HUES6 (cell line): ENCODE measurements around the gene IGSF9B.
A peak's percentile ranks its signal among the peaks of the same experiment; 100 is the strongest.

Experiments used
- H3K27ac ChIP-seq: 2 replicates; pipeline ENCODE4 v1.7.0; 2013; ENCODE audit warnings: low read depth, mild to moderate bottlenecking, low read length, inconsistent platforms
- H3K27me3 ChIP-seq: 2 replicates; pipeline ENCODE4 v1.6.1; 2013; ENCODE audit warnings: low read length; ENCODE audit not compliant: control insufficient read depth, insufficient read depth
- H3K36me3 ChIP-seq: 2 replicates; pipeline ENCODE4 v1.6.1; 2013; ENCODE audit warnings: low read length; ENCODE audit not compliant: control insufficient read depth, insufficient read depth
- H3K4me1 ChIP-seq: 2 replicates; pipeline ENCODE4 v1.6.1; 2013; ENCODE audit warnings: low read length; ENCODE audit not compliant: control insufficient read depth, insufficient read depth
- H3K4me3 ChIP-seq: 2 replicates; pipeline ENCODE4 v1.5.1; 2013; ENCODE audit warnings: low read depth, low read length
- H3K9ac ChIP-seq: one replicate; pipeline ENCODE4 v1.6.1; 2013; ENCODE audit warnings: mild to moderate bottlenecking, low read length
- H3K9me3 ChIP-seq: 2 replicates; pipeline ENCODE4 v1.6.1; 2013; ENCODE audit warnings: low read depth, low read length; ENCODE audit not compliant: control insufficient read depth, insufficient read depth

Gene IGSF9B

DNA sequence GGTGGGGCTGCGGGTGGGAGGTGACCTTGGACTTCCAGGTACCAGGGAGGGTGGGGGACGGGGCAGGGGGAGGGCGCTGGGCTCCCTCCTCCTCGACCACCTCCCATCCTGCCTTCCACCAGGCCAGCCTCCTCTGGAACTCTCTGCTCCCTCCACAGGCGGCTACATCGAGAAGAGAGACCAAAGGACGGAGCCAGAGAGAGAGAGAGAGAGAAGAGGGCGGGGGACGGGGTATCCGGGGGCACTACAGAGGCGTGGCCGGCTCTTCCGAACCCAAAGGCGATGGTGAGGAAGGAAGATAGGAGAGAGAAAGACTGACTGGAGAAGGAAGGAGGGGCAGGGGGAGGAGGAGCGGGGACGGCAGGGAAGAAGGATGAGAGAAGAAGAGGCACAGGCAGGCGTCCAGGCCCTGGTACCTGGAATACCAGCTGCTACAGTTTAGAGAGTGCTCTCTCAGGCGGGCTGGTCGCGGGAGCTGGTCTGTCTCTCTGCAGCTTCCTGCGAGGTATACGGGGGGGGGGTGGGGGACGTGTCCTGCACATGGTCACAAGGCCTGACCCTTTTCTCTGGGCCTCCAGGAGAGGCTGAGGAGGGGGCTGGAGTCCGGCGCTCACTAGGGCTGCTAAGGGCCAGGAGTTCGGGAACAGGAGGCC, 38.0 kb downstream of the IGSF9B start:
- Histone ChIP-seq H3K9me3 (no peaks in the 10 kb centered on the region; the same call in 1 of the 2 replicates), H3K4me1 (peaks cover 12% of the 10 kb centered on the region), H3K9ac (peak overlapping the region; percentile 29), H3K27ac (no peak overlapping the region), H3K4me3 (peak overlapping the region; percentile 61), H3K36me3 (peaks cover 48% of the 10 kb centered on the region), H3K27me3 (no peaks in the 10 kb centered on the region)

DNA sequence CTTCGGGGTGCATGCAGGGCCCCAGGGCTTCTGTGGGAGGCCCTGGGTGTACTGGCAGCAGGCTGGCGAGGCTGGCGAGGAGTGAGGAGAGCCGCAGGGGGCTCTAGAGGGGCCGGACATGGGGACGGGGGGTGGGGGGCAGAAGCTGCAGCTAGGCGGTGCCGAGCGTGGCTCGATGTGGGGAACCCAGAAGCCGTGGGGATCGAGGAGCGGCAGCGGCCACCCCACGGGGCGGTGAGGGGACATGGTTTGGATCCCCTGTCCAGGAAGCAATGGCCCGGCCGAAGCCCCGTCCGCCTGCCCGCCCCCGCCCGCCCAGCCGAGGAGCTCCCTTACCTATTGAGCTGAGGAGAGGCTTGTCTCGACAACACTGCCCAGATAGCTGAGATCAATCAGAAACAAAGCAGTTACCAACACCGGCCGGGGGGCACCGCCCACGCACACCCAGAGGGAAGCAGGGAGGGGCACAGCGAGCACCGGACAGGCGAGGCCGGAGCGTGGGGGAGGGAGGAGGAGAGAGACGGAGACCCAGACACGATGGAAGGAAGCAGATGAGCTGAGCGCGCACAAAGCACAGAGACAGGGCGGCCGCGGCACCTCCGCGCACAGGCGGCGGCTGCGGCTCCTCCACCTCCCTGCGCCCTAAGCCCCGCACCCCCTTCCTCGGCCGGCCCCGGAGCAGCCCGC, 38.7 kb downstream of the IGSF9B start:
- H3K36me3 ChIP-seq, result peaks cover 51% of the 10 kb centered on the region
- no peaks in the 10 kb centered on the region for H3K27me3 ChIP-seq
- no peaks in the 10 kb centered on the region; the same call in 1 of the 2 replicates for H3K9me3 ChIP-seq
- H3K4me3 ChIP-seq, result peak overlapping the region; percentile 61
- H3K9ac ChIP-seq, result peak overlapping the region; percentile 27
- no peak overlapping the region for H3K27ac ChIP-seq
- H3K4me1 ChIP-seq, result peaks cover 12% of the 10 kb centered on the region

DNA sequence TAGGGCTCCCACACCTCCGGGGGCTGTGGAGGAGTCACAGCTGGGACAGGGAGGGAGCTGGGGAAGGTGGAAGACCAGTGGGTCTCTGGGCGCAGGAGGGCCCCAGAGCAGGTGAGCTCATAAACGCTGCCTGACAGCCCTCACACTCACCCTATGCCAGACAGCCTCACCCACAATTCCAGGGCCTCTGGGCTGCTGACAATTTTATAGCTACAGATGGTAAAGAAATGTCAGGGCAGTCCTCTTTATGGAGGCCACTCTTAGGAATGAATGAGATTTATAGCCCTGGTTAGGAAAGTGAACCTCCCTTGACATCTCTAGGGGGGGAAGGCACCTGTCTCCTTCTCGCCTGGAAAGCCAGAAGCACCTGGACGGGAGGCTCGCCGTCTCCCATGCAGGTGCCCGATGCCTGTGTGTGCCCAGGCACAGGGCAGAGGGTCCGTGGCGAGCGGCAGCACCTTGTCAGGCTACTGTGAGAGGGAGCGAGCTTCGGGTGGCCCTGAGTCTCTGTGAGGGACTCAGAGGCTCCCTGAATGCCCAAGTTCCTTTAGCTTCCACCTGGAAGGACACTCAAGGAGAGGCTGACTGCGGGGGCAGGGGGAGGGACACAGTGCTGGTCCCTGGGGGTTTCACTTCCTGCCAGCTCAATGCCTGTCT, 39.9 kb downstream of the IGSF9B start:
- Histone ChIP-seq H3K27me3 (no peaks in the 10 kb centered on the region), H3K36me3 (peaks cover 51% of the 10 kb centered on the region), H3K4me1 (peaks cover 12% of the 10 kb centered on the region), H3K9ac (no peak overlapping the region), H3K4me3 (no peak overlapping the region), H3K27ac (no peak overlapping the region), H3K9me3 (no peaks in the 10 kb centered on the region)

DNA sequence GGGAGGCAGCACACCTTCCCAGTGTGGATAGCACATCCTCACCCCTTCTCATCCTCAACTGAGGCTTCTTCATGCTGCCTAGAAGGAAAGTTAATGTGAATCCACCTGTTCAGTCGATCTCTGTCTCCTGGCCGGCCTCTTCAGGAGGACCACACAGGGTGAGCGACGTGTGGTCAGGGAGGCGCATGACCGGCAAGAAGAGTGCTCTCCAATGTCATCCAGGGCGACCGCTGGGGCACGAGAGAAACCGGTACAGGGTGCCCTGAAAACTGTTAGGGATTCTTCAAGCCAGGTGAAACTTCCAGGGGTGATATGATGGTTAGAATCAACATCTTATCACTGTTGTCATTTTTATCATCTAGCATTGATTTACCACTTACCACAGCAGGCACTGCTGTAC, 43.0 kb downstream of the IGSF9B start:
- Histone ChIP-seq H3K4me1 (peaks cover 7% of the 10 kb centered on the region; the same call in 1 of the 2 replicates), H3K27ac (no peak overlapping the region), H3K36me3 (peaks cover 70% of the 10 kb centered on the region), H3K4me3 (no peak overlapping the region), H3K27me3 (no peaks in the 10 kb centered on the region), H3K9me3 (no peaks in the 10 kb centered on the region), H3K9ac (no peak overlapping the region)

DNA sequence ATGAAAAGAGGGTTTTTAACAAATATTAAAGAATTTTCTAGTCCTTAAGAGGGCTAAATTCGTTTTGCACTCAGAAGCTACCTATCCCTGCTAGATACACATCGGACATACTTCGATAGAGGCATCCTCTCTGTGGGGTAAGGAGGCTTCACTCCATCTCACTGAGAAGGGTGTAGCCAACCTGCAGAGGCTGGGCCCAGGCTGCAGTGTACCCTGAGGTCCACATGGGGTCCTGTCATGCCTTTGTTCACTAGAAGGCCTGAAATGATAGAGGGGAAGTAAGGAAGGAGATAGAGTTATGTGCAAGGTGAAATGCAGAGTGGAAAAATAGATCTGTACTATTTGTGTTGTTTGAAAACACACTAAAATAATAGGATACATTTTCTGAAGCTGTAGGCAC, 45.6 kb downstream of the IGSF9B start:
- Histone ChIP-seq H3K4me3 (no peak overlapping the region), H3K36me3 (peaks cover 90% of the 10 kb centered on the region), H3K27ac (no peak overlapping the region), H3K9me3 (no peaks in the 10 kb centered on the region), H3K9ac (no peak overlapping the region), H3K27me3 (no peaks in the 10 kb centered on the region), H3K4me1 (no peaks in the 10 kb centered on the region)

DNA sequence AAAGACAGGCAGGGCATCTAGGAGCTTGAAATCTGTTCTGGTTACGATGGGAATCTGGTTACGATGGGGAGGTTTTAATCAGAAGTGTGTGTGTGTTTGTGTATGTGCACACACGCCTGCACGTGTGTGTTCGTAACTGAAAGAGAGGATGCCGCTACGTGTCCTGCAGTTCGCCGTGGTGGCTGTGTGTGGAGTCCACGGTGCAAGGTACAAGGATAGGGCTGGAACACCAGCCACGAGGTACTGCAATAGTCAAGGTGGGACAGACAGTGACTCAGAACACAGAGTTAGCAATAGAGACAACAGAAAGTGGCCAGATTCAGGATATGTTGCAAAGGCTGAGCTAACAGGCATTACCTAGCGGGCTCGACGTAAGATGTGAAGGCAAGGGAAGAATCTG, 46.7 kb downstream of the IGSF9B start:
- no peak overlapping the region for H3K9ac ChIP-seq

DNA sequence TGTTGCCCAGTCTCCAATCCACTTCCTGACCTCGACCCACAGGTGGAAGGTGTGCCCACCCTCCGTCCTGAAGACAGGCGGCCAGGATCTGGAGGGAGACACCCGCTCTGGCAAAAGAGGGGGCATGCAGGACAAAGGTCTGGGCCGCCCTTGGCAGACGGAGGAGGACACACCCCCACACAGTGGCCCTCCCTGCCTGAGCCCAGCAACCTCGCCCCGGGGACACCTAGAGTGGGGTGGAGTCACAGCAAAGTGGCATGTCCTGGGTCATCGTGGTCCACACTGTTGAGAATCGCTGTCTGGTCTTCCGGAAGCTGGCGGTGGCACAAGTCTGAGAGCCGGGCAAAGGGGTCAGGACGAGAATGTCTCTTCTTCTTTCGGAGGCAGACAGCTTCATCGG, 47.9 kb downstream of the IGSF9B start:
- no peaks in the 10 kb centered on the region for H3K27me3 ChIP-seq
- H3K9ac ChIP-seq, result no peak overlapping the region

More for the DNA sequence above, 46.7 kb downstream of the IGSF9B start:
- no peaks in the 10 kb centered on the region for H3K27me3 ChIP-seq
- no peak overlapping the region for H3K4me3 ChIP-seq
- H3K9me3 ChIP-seq, result no peaks in the 10 kb centered on the region
- no peak overlapping the region for H3K27ac ChIP-seq
- peaks cover 93% of the 10 kb centered on the region for H3K36me3 ChIP-seq
- H3K4me1 ChIP-seq, result no peaks in the 10 kb centered on the region

DNA sequence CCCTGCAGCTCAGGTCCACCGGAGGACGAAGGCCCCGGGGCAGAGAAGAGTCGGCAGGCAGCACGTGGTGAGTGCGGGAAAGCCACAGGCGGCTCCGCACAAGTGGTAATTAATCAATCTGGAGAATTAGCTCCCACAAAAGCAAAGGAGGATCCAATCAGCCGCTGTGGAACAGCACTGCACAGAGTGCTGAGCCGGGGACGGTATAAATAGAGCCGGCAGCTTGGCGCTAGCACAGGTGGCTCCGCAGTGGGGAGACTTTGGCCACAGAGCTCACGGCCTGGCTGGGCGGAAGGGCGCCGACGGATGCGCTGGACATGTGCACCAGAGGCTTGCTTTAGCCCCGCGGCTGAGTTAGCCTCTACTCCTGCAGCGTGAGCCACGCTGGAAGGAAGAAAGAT, 48.9 kb downstream of the IGSF9B start:
- Histone ChIP-seq H3K4me3 (no peak overlapping the region), H3K9me3 (no peaks in the 10 kb centered on the region), H3K27ac (no peak overlapping the region; the same call in 1 of the 2 replicates), H3K9ac (no peak overlapping the region), H3K36me3 (peaks cover 90% of the 10 kb centered on the region), H3K27me3 (no peaks in the 10 kb centered on the region), H3K4me1 (no peaks in the 10 kb centered on the region)

More for the DNA sequence above, 47.9 kb downstream of the IGSF9B start:
- Histone ChIP-seq H3K36me3 (peaks cover 90% of the 10 kb centered on the region), H3K9me3 (no peaks in the 10 kb centered on the region), H3K4me3 (no peak overlapping the region), H3K4me1 (no peaks in the 10 kb centered on the region), H3K27ac (no peak overlapping the region)

DNA sequence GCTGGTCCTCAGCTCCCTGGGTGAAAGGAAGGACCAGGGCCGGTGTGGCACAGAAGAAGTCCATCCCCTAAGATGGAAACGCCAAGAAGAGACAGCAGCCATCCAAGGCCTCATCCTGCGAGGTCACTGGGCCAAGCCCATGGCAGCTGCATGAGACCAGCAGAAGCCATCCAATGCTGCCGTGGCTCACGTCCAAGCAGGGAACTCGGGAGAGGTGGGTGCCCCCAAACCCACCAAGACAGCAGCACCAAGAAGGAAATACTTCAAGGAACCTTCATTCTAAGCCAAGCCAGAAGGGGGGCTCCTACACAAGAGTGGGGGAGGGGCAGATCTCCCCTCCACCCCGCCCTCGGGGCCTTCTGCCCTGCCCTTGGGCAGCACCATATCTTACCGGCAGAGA, 49.6 kb downstream of the IGSF9B start:
- H3K4me1 ChIP-seq, result no peaks in the 10 kb centered on the region

DNA sequence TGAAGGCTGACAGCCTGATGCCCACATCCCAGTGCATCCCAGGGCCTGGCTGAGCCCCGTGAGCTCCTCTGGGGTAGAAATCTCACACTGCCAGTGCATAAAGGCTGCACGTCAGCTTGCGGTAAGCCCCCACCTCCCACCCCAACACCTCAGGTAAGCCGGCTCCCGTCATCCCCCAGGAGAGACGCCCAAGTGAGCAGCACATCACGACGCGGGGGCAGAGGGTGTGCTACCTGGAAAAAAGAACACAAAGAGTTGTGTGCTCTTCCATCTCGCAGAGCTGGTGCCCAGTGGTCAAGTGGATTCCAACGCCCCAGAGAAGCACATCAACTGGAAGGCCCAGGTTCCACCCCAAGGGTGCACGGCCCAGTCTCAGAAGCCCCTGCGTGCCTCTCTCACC, 50.0 kb downstream of the IGSF9B start:
- Histone ChIP-seq H3K36me3 (peaks cover 84% of the 10 kb centered on the region), H3K9me3 (no peaks in the 10 kb centered on the region), H3K4me3 (no peak overlapping the region), H3K27me3 (no peaks in the 10 kb centered on the region), H3K4me1 (no peaks in the 10 kb centered on the region), H3K9ac (no peak overlapping the region), H3K27ac (no peak overlapping the region)

More for the DNA sequence above, 49.6 kb downstream of the IGSF9B start:
- H3K36me3 ChIP-seq, result peaks cover 84% of the 10 kb centered on the region
- no peak overlapping the region; the same call in 1 of the 2 replicates for H3K27ac ChIP-seq
- H3K9me3 ChIP-seq, result no peaks in the 10 kb centered on the region
- H3K9ac ChIP-seq, result no peak overlapping the region
- H3K27me3 ChIP-seq, result no peaks in the 10 kb centered on the region
- no peak overlapping the region for H3K4me3 ChIP-seq

DNA sequence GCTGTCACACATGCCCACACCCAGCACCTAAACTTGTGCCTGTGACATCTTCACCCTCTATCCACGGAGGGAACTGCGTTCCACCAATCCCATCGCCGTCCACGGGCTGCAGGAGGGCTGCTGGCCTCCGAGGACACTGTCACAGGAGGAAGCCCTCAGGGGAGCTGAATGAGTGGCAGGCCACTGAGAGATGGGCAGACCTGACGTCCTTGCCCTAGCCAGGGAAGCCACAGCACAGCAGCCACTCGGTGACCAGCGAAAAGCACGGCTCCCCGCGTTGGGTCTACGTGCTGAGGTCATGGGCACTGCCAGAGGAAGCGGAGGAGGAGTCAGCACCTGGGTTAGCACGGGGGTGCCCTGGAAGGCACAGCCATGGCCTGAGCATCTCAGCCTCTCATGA, 50.5 kb downstream of the IGSF9B start:
- Histone ChIP-seq H3K36me3 (peaks cover 80% of the 10 kb centered on the region), H3K9me3 (no peaks in the 10 kb centered on the region), H3K27me3 (no peaks in the 10 kb centered on the region), H3K4me1 (no peaks in the 10 kb centered on the region), H3K27ac (no peak overlapping the region), H3K9ac (no peak overlapping the region), H3K4me3 (no peak overlapping the region)
